ENCODE results near the gene DLAT.
A peak's percentile ranks its signal among the peaks of the same experiment; 100 is the strongest.
"Not testable (repeated sequence)": the region's sequence is repeated elsewhere in the genome, so short reads cannot be mapped to it uniquely, and the experiment has no call there.

DLAT gene

GRCh38 chr11:112024178-112024772 is 933 bp upstream of the DLAT start:
- H3K4me3 ChIP-seq (ENCODE audit: low read depth, low read length), result peak overlapping the region; percentile 72
- H3K36me3 ChIP-seq (ENCODE audit: control insufficient read depth, insufficient read depth, low read length), result peaks cover 19% of the 10 kb centered on the region
- H3K27me3 ChIP-seq (ENCODE audit: control insufficient read depth, insufficient read depth, low read length), result no peaks in the 10 kb centered on the region
- no peaks in the 10 kb centered on the region for H3K9me3 ChIP-seq (ENCODE audit: control insufficient read depth, insufficient read depth, low read depth, low read length)
- H3K9ac ChIP-seq (ENCODE audit: low read length), result peak overlapping the region; percentile 86
- H3K4me1 ChIP-seq (ENCODE audit: control insufficient read depth, insufficient read depth, low read length), result peaks cover 5% of the 10 kb centered on the region; the same call in 1 of the 2 replicates
- H3K27ac ChIP-seq (ENCODE audit: low read depth, low read length), result peak overlapping the region; percentile 69; the same call in 1 of the 2 replicates

GRCh38 chr11:112025707-112026106 is 499 bp downstream of the DLAT start:
- no peaks in the 10 kb centered on the region for H3K9me3 ChIP-seq (ENCODE audit: control insufficient read depth, insufficient read depth, low read depth, low read length)
- peak overlapping the region; percentile 72 for H3K4me3 ChIP-seq (ENCODE audit: low read depth, low read length)
- peak overlapping the region; percentile 86 for H3K9ac ChIP-seq (ENCODE audit: low read length)
- H3K27ac ChIP-seq (ENCODE audit: low read depth, low read length), result peak overlapping the region; percentile 69; the same call in 1 of the 2 replicates
- peaks cover 5% of the 10 kb centered on the region; the same call in 1 of the 2 replicates for H3K4me1 ChIP-seq (ENCODE audit: control insufficient read depth, insufficient read depth, low read length)
- peaks cover 30% of the 10 kb centered on the region for H3K36me3 ChIP-seq (ENCODE audit: control insufficient read depth, insufficient read depth, low read length)
- no peaks in the 10 kb centered on the region for H3K27me3 ChIP-seq (ENCODE audit: control insufficient read depth, insufficient read depth, low read length)

DNA sequence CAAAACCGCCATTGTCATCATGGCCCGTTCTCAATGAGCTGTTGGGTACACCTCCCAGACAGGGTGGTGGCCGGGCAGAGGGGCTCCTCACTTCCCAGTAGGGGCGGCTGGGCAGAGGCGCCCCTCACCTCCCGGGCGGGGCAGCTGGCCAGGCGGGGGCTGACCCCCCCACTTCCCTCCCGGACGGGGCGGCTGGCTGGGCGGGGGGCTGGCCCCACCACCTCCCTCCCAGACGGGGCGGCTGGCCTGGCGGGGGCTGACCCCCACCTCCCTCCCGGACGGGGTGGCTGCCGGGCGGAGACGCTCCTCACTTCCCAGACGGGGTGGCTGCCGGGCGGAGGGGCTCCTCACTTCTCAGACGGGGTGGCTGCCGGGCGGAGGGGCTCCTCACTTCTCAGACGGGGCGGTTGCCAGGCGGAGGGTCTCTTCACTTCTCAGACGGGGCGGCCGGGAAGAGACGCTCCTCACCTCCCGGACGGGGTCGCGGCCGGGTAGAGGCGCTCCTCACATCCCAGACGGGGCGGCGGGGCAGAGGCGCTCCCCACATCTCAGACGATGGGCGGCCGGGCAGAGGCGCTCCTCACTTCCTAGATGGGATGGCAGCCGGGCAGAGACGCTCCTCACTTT is 1.7 kb downstream of the DLAT start:
- peaks cover 38% of the 10 kb centered on the region for H3K36me3 ChIP-seq (ENCODE audit: control insufficient read depth, insufficient read depth, low read length)
- not testable (repeated sequence) for H3K4me3 ChIP-seq (ENCODE audit: low read depth, low read length); H3K27me3 ChIP-seq (ENCODE audit: control insufficient read depth, insufficient read depth, low read length); H3K9me3 ChIP-seq (ENCODE audit: control insufficient read depth, insufficient read depth, low read depth, low read length); H3K9ac ChIP-seq (ENCODE audit: low read length); H3K27ac ChIP-seq (ENCODE audit: low read depth, low read length); H3K4me1 ChIP-seq (ENCODE audit: control insufficient read depth, insufficient read depth, low read length)

GRCh38 chr11:112029460-112029859 is 4.3 kb downstream of the DLAT start:
- no peak overlapping the region for H3K4me3 ChIP-seq (ENCODE audit: low read depth, low read length)
- no peak overlapping the region for H3K9ac ChIP-seq (ENCODE audit: low read length)
- H3K27me3 ChIP-seq (ENCODE audit: control insufficient read depth, insufficient read depth, low read length), result no peaks in the 10 kb centered on the region
- no peaks in the 10 kb centered on the region for H3K4me1 ChIP-seq (ENCODE audit: control insufficient read depth, insufficient read depth, low read length)
- H3K27ac ChIP-seq (ENCODE audit: low read depth, low read length), result no peak overlapping the region
- no peaks in the 10 kb centered on the region for H3K9me3 ChIP-seq (ENCODE audit: control insufficient read depth, insufficient read depth, low read depth, low read length)
- peaks cover 57% of the 10 kb centered on the region for H3K36me3 ChIP-seq (ENCODE audit: control insufficient read depth, insufficient read depth, low read length)

DNA sequence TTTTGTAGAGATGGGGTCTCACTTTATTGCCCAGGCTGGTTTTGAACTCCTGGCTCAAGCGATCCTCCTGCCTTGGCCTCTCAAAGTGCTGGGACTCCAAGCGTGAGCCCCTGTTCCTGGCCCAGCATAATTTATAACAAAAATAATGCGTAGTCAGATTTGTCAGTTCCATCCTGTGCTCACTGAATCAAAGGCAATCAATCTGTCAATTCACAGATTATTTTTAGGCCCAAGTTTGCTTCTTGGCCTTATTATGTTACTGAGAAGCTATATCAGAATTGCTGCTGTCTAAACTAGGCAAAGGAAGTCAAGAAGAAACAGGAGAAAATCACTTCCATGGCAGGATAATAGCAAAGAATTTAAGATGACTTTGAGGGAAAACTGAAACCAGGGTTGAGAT is 8.7 kb downstream of the DLAT start:
- H3K27ac ChIP-seq (ENCODE audit: low read depth, low read length), result no peak overlapping the region
- peaks cover 73% of the 10 kb centered on the region for H3K36me3 ChIP-seq (ENCODE audit: control insufficient read depth, insufficient read depth, low read length)

DNA sequence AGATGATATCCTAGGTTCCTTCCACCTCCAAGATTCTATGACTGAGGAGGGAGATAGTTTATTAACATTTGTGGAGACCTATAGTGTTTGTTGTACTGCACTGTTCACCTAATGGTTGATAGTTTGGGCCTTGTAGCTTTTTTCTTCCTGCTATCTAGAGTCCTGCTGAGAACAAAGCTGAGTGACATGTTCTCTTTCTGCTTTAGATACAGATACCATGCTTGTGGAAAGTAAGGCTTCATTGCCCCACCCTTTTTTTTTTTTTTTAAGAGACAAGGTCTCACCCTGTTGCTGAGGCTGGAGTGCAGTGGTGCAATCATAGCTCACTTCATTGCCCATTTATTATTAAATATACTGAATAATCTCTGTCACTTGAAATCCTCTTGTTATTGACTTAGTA is 12.3 kb downstream of the DLAT start:
- H3K9me3 ChIP-seq (ENCODE audit: control insufficient read depth, insufficient read depth, low read depth, low read length), result no peaks in the 10 kb centered on the region
- peaks cover 72% of the 10 kb centered on the region for H3K36me3 ChIP-seq (ENCODE audit: control insufficient read depth, insufficient read depth, low read length)
- no peak overlapping the region for H3K9ac ChIP-seq (ENCODE audit: low read length)
- no peaks in the 10 kb centered on the region for H3K27me3 ChIP-seq (ENCODE audit: control insufficient read depth, insufficient read depth, low read length)
- H3K27ac ChIP-seq (ENCODE audit: low read depth, low read length), result no peak overlapping the region
- H3K4me3 ChIP-seq (ENCODE audit: low read depth, low read length), result no peak overlapping the region
- H3K4me1 ChIP-seq (ENCODE audit: control insufficient read depth, insufficient read depth, low read length), result no peaks in the 10 kb centered on the region

More for the DNA sequence above, 8.7 kb downstream of the DLAT start:
- Histone ChIP-seq H3K4me3 (ENCODE audit: low read depth, low read length) (no peak overlapping the region), H3K4me1 (ENCODE audit: control insufficient read depth, insufficient read depth, low read length) (no peaks in the 10 kb centered on the region), H3K9ac (ENCODE audit: low read length) (no peak overlapping the region), H3K27me3 (ENCODE audit: control insufficient read depth, insufficient read depth, low read length) (no peaks in the 10 kb centered on the region), H3K9me3 (ENCODE audit: control insufficient read depth, insufficient read depth, low read depth, low read length) (no peaks in the 10 kb centered on the region)

DNA sequence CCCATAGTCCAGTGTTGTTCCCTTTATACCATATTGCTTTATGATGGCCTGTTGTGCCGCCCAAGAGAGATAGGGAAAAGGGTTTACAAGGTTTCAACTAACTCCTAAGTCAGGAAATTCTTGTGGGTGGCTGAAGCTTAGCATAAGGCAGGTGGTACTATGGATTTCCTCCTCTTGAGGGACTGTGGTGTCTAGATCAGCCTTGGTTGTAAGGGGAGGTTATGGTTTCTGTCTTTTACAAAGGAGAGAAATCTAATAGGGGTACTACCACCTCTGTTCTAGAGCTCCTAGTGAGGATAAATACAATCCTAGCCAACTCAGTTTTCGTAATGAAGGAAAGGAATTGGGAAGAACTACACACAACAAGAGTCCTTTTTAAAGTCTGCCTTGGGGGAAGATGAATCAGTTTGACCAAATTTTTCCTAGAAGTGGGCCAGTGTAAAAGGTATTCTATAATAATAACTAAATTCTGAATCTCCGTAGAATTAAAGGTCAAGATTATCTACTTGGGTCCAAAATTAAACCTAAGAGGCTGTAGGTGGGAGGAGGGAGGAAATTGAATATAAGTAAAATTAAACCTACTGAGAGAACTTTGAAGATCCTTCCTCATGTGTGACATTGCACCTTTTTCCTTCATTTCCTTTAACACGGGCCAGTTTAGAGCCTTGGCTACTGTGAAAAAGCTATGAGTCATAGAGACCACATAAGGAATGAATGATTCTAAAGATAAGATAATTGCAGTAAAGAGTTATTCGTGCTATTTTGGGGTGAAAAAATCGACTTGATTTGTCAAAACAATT is 17.2 kb downstream of the DLAT start:
- Histone ChIP-seq H3K27me3 (ENCODE audit: control insufficient read depth, insufficient read depth, low read length) (no peaks in the 10 kb centered on the region), H3K4me3 (ENCODE audit: low read depth, low read length) (no peak overlapping the region), H3K36me3 (ENCODE audit: control insufficient read depth, insufficient read depth, low read length) (peaks cover 78% of the 10 kb centered on the region), H3K27ac (ENCODE audit: low read depth, low read length) (no peak overlapping the region), H3K9me3 (ENCODE audit: control insufficient read depth, insufficient read depth, low read depth, low read length) (no peaks in the 10 kb centered on the region), H3K9ac (ENCODE audit: low read length) (no peak overlapping the region), H3K4me1 (ENCODE audit: control insufficient read depth, insufficient read depth, low read length) (no peaks in the 10 kb centered on the region)

- Histone ChIP-seq H3K36me3 (ENCODE audit: control insufficient read depth, insufficient read depth, low read length) (peaks cover 73% of the 10 kb centered on the region), H3K27ac (ENCODE audit: low read depth, low read length) (no peak overlapping the region), H3K9me3 (ENCODE audit: control insufficient read depth, insufficient read depth, low read depth, low read length) (no peaks in the 10 kb centered on the region), H3K9ac (ENCODE audit: low read length) (no peak overlapping the region), H3K4me3 (ENCODE audit: low read depth, low read length) (no peak overlapping the region), H3K4me1 (ENCODE audit: control insufficient read depth, insufficient read depth, low read length) (no peaks in the 10 kb centered on the region), H3K27me3 (ENCODE audit: control insufficient read depth, insufficient read depth, low read length) (no peaks in the 10 kb centered on the region)
These were observed 17.7 kb downstream of the DLAT start for GRCh38 chr11:112042961-112043304.

GRCh38 chr11:112044961-112045360 is 19.8 kb downstream of the DLAT start:
- no peaks in the 10 kb centered on the region for H3K4me1 ChIP-seq (ENCODE audit: control insufficient read depth, insufficient read depth, low read length)
- H3K36me3 ChIP-seq (ENCODE audit: control insufficient read depth, insufficient read depth, low read length), result peaks cover 75% of the 10 kb centered on the region
- no peak overlapping the region for H3K9ac ChIP-seq (ENCODE audit: low read length)
- H3K27ac ChIP-seq (ENCODE audit: low read depth, low read length), result no peak overlapping the region
- H3K4me3 ChIP-seq (ENCODE audit: low read depth, low read length), result no peak overlapping the region
- no peaks in the 10 kb centered on the region for H3K27me3 ChIP-seq (ENCODE audit: control insufficient read depth, insufficient read depth, low read length)
- H3K9me3 ChIP-seq (ENCODE audit: control insufficient read depth, insufficient read depth, low read depth, low read length), result no peaks in the 10 kb centered on the region

- H3K9me3 ChIP-seq (ENCODE audit: control insufficient read depth, insufficient read depth, low read depth, low read length); H3K27ac ChIP-seq (ENCODE audit: low read depth, low read length); H3K4me3 ChIP-seq (ENCODE audit: low read depth, low read length); H3K9ac ChIP-seq (ENCODE audit: low read length); H3K27me3 ChIP-seq (ENCODE audit: control insufficient read depth, insufficient read depth, low read length); H3K4me1 ChIP-seq (ENCODE audit: control insufficient read depth, insufficient read depth, low read length): not testable (repeated sequence)
- peaks cover 77% of the 10 kb centered on the region for H3K36me3 ChIP-seq (ENCODE audit: control insufficient read depth, insufficient read depth, low read length)
These were observed 21.4 kb downstream of the DLAT start for GRCh38 chr11:112046647-112047046.

- not testable (repeated sequence) for H3K27ac ChIP-seq (ENCODE audit: low read depth, low read length); H3K9me3 ChIP-seq (ENCODE audit: control insufficient read depth, insufficient read depth, low read depth, low read length); H3K27me3 ChIP-seq (ENCODE audit: control insufficient read depth, insufficient read depth, low read length); H3K4me1 ChIP-seq (ENCODE audit: control insufficient read depth, insufficient read depth, low read length); H3K4me3 ChIP-seq (ENCODE audit: low read depth, low read length); H3K9ac ChIP-seq (ENCODE audit: low read length)
- peaks cover 81% of the 10 kb centered on the region for H3K36me3 ChIP-seq (ENCODE audit: control insufficient read depth, insufficient read depth, low read length)
These were observed 23.0 kb downstream of the DLAT start for GRCh38 chr11:112048256-112048655.

Data from HUES6 (cell line).